Neural progenitor cell (in vitro differentiated cells): ENCODE data around the gene UBB. TPM values are rescaled to one million over a fixed set of nuclear protein-coding genes. Genes with fewer than 3 reads are reported as not detected.

ENCODE experiments used
- DNase-seq: peaks from one replicate; pipeline ENCODE4 v3.0.0-alpha.2; 2016; ENCODE audit warnings: low spot score
- H2AFZ ChIP-seq: fragments of 200-600 bp; sonication (generic); replicated peaks from 2 replicates; pipeline ENCODE4 v1.6.1; 2016; ENCODE audit warnings: antibody characterized with exemption
- H3F3A ChIP-seq: fragments of 200-600 bp; sonication (generic); 2 replicates; pipeline ENCODE4 v1.6.1; 2016; ENCODE audit warnings: antibody characterized with exemption, low read depth
- H3K27ac ChIP-seq: fragments of 200-600 bp; sonication (generic); 2 replicates; pipeline ENCODE4 v1.5.1; 2016; ENCODE audit warnings: mild to moderate bottlenecking
- H3K27me3 ChIP-seq: fragments of 200-600 bp; sonication (generic); 2 replicates; pipeline ENCODE4 v1.6.1; 2016; ENCODE audit warnings: mild to moderate bottlenecking, moderate library complexity
- H3K36me3 ChIP-seq: fragments of 200-600 bp; sonication (generic); 2 replicates; pipeline ENCODE4 v1.5.1; 2016
- H3K4me1 ChIP-seq: fragments of 200-600 bp; sonication (generic); 2 replicates; pipeline ENCODE4 v1.6.1; 2016; ENCODE audit warnings: mixed run types
- H3K4me2 ChIP-seq: fragments of 200-600 bp; sonication (generic); 2 replicates; pipeline ENCODE4 v1.6.1; 2016
- H3K4me3 ChIP-seq: fragments of 200-600 bp; sonication (generic); 2 replicates; pipeline ENCODE4 v1.5.1; 2016
- H3K79me2 ChIP-seq: fragments of 200-600 bp; sonication (generic); 2 replicates; pipeline ENCODE4 v1.6.1; 2016; ENCODE audit warnings: low read depth
- H3K9ac ChIP-seq: fragments of 200-600 bp; sonication (generic); 2 replicates; pipeline ENCODE4 v1.6.1; 2016
- H3K9me3 ChIP-seq: fragments of 200-600 bp; sonication (generic); 2 replicates; pipeline ENCODE4 v1.5.1; 2016; ENCODE audit warnings: low read depth
- H4K20me1 ChIP-seq: fragments of 200-600 bp; sonication (generic); 2 replicates; pipeline ENCODE4 v1.6.1; 2016; ENCODE audit warnings: low read depth
- H3K27ac Mint-ChIP-seq: 3 replicates; pipeline ENCODE4 v1.8.0; 2021; ENCODE audit warnings: mixed read lengths
- H3K27me3 Mint-ChIP-seq: 2 replicates; pipeline ENCODE4 v1.8.0; 2022; ENCODE audit warnings: low read depth, mild to moderate bottlenecking, inconsistent platforms, moderate library complexity, mixed read lengths; ENCODE audit not compliant: insufficient read depth
- H3K36me3 Mint-ChIP-seq: 3 replicates; pipeline ENCODE4 v1.8.0; 2021; ENCODE audit warnings: mixed read lengths
- H3K4me1 Mint-ChIP-seq: 3 replicates; pipeline ENCODE4 v1.8.0; 2021; ENCODE audit warnings: mixed read lengths
- H3K4me3 Mint-ChIP-seq: 3 replicates; pipeline ENCODE4 v1.8.0; 2021; ENCODE audit warnings: mild to moderate bottlenecking, moderate library complexity, mixed read lengths
- H3K9me3 Mint-ChIP-seq: 3 replicates; pipeline ENCODE4 v1.8.0; 2020; ENCODE audit warnings: mixed read lengths
- EZH2 ChIP-seq: fragments of 200-600 bp; sonication (generic); IDR thresholded peaks from 2 replicates; pipeline ENCODE4 v1.6.1; 2017; ENCODE audit warnings: antibody characterized with exemption, mild to moderate bottlenecking, moderate library complexity
- EZH2phosphoT487 ChIP-seq: fragments of 200-600 bp; sonication (generic); IDR thresholded peaks from 2 replicates; pipeline ENCODE4 v1.6.1; 2017; ENCODE audit warnings: antibody characterized with exemption
- total RNA-seq: library from RNA; depleted of rRNA; stranded (reverse); fragments of >200 nt; gene quantifications from 2 replicates; pipeline ENCODE4 v1.2.3, GENCODE V29; 2015; ENCODE audit warnings: low replicate concordance
- TF ChIP-seq, protein P1 (sequence below): fragments of 200-600 bp; sonication (generic); IDR thresholded peaks from 2 replicates; pipeline ENCODE4 v1.5.1; 2017; ENCODE audit warnings: antibody characterized with exemption, mild to moderate bottlenecking

Gene UBB
- total RNA-seq, 1 donor from 2014 or later, result 1,249 TPM

DNA sequence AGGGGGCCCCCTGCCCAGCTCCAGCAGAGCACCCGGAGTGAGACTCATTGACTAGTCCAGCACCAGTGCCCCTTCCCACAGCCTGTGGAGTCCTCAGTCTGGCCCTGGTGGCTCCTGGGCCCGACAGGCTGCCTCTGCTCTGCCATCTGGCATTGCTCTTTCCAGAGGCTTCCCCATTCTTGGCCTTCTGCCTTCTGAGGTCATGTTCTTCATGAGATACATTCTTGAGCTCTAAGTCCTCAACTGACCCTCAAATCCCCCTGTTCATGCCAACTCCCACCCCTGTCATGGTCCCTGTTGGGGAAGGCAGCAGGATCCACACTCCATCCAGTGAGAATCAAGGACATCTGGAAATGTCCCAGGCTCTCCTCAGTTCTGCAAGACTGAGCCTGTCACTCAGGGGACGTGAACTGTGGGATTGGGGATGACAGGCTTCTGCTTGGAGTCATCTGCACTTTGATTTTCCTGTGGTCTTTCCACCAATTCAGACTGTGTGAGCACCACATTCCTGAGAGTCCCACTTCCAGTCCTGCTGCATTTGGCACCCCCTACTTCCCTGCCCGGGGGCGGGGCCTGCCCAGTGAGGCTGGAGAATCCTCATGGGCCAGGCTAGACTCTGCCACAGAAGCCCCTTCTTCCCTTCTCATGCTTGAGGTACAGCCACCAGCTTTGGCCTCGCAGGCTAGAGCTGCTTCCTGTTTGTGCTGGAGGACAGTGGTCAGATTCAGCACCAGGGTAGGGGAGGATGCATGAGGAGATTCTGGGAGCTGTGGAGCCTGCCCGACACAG lies 37.2 kb downstream of the UBB start:
- no peaks in the 10 kb centered on the region for H3K36me3 ChIP-seq
- peaks cover 28% of the 10 kb centered on the region for H3K4me1 Mint-ChIP-seq
- no peaks in the 10 kb centered on the region for H3K9me3 Mint-ChIP-seq
- H3K4me1 ChIP-seq, result peaks cover 5% of the 10 kb centered on the region
- H3K27me3 ChIP-seq, result no peaks in the 10 kb centered on the region
- DNase-seq, result no peak
- TF ChIP-seq, protein P1, sequence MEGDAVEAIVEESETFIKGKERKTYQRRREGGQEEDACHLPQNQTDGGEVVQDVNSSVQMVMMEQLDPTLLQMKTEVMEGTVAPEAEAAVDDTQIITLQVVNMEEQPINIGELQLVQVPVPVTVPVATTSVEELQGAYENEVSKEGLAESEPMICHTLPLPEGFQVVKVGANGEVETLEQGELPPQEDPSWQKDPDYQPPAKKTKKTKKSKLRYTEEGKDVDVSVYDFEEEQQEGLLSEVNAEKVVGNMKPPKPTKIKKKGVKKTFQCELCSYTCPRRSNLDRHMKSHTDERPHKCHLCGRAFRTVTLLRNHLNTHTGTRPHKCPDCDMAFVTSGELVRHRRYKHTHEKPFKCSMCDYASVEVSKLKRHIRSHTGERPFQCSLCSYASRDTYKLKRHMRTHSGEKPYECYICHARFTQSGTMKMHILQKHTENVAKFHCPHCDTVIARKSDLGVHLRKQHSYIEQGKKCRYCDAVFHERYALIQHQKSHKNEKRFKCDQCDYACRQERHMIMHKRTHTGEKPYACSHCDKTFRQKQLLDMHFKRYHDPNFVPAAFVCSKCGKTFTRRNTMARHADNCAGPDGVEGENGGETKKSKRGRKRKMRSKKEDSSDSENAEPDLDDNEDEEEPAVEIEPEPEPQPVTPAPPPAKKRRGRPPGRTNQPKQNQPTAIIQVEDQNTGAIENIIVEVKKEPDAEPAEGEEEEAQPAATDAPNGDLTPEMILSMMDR, result no peak
- no peak for TF ChIP-seq EZH2
- H3K4me3 Mint-ChIP-seq, result no peak overlapping the region
- no peak overlapping the region for H3K4me3 ChIP-seq
- H3K27me3 Mint-ChIP-seq, result peaks cover 6% of the 10 kb centered on the region
- no peak overlapping the region for H3K4me2 ChIP-seq
- no peaks in the 10 kb centered on the region for H3K9me3 ChIP-seq
- no peaks in the 10 kb centered on the region for H3F3A ChIP-seq
- no peaks in the 10 kb centered on the region for H4K20me1 ChIP-seq
- H2AFZ ChIP-seq, result no peak overlapping the region
- no peaks in the 10 kb centered on the region for H3K36me3 Mint-ChIP-seq
- no peak overlapping the region for H3K9ac ChIP-seq
- no peak overlapping the region for H3K27ac ChIP-seq
- H3K27ac Mint-ChIP-seq, result peak overlapping the region; percentile 78
- H3K79me2 ChIP-seq, result no peaks in the 10 kb centered on the region

- TF ChIP-seq, protein P1, result no peak
- TF ChIP-seq EZH2 (no peak), EZH2phosphoT487 (no peak)
- Mint-ChIP-seq H3K4me3 (no peak overlapping the region), H3K9me3 (no peaks in the 10 kb centered on the region), H3K36me3 (no peaks in the 10 kb centered on the region), H3K27me3 (peaks cover 6% of the 10 kb centered on the region), H3K4me1 (peaks cover 27% of the 10 kb centered on the region), H3K27ac (peak overlapping the region; percentile 68)
- Histone ChIP-seq H3K4me3 (no peak overlapping the region), H3F3A (no peaks in the 10 kb centered on the region), H3K9ac (no peak overlapping the region), H3K27me3 (no peaks in the 10 kb centered on the region), H3K4me1 (peaks cover 5% of the 10 kb centered on the region), H3K27ac (no peak overlapping the region), H3K79me2 (no peaks in the 10 kb centered on the region), H4K20me1 (no peaks in the 10 kb centered on the region), H2AFZ (no peak overlapping the region), H3K9me3 (no peaks in the 10 kb centered on the region), H3K4me2 (no peak overlapping the region), H3K36me3 (no peaks in the 10 kb centered on the region)
- no peak for DNase-seq
These were observed 37.8 kb downstream of the UBB start for GRCh38 chr17:16418685-16419068.

- H3K9ac ChIP-seq, result no peak overlapping the region
- no peak for DNase-seq
- no peak for TF ChIP-seq EZH2phosphoT487
- Mint-ChIP-seq H3K4me1 (peaks cover 25% of the 10 kb centered on the region), H3K27me3 (peaks cover 6% of the 10 kb centered on the region), H3K9me3 (no peaks in the 10 kb centered on the region), H3K4me3 (peak overlapping the region; percentile 71), H3K27ac (peak overlapping the region; percentile 68), H3K36me3 (no peaks in the 10 kb centered on the region)
- no peaks in the 10 kb centered on the region for H3F3A ChIP-seq
- no peak overlapping the region for H3K4me3 ChIP-seq
- H3K4me2 ChIP-seq, result no peak overlapping the region
- H3K27me3 ChIP-seq, result no peaks in the 10 kb centered on the region
- H3K79me2 ChIP-seq, result no peaks in the 10 kb centered on the region
- H3K36me3 ChIP-seq, result no peaks in the 10 kb centered on the region
- H2AFZ ChIP-seq, result no peak overlapping the region
- H3K27ac ChIP-seq, result no peak overlapping the region
- no peaks in the 10 kb centered on the region for H3K9me3 ChIP-seq
- peaks cover 5% of the 10 kb centered on the region for H3K4me1 ChIP-seq
- H4K20me1 ChIP-seq, result no peaks in the 10 kb centered on the region
These were observed 38.4 kb downstream of the UBB start for GRCh38 chr17:16419074-16419928.

- H3K79me2 ChIP-seq, result no peaks in the 10 kb centered on the region
- H3K4me2 ChIP-seq, result no peak overlapping the region
- Mint-ChIP-seq H3K9me3 (no peaks in the 10 kb centered on the region), H3K36me3 (no peaks in the 10 kb centered on the region), H3K27ac (no peak overlapping the region), H3K4me3 (no peak overlapping the region), H3K4me1 (peaks cover 23% of the 10 kb centered on the region), H3K27me3 (peaks cover 2% of the 10 kb centered on the region)
- no peak overlapping the region for H3K9ac ChIP-seq
- H3K9me3 ChIP-seq, result no peaks in the 10 kb centered on the region
- no peaks in the 10 kb centered on the region for H3K36me3 ChIP-seq
- no peak for DNase-seq
- no peaks in the 10 kb centered on the region for H3F3A ChIP-seq
- no peaks in the 10 kb centered on the region for H4K20me1 ChIP-seq
- TF ChIP-seq EZH2 (no peak), EZH2phosphoT487 (no peak)
- TF ChIP-seq, protein P1, result no peak
- H2AFZ ChIP-seq, result no peak overlapping the region
- H3K27ac ChIP-seq, result no peak overlapping the region
- no peaks in the 10 kb centered on the region for H3K27me3 ChIP-seq
- no peak overlapping the region for H3K4me3 ChIP-seq
- H3K4me1 ChIP-seq, result peaks cover 5% of the 10 kb centered on the region
These were observed 39.0 kb downstream of the UBB start for GRCh38 chr17:16419929-16420271.
